ENCODE measurements around the gene GRIP1. TPM values are rescaled to one million over a fixed set of nuclear protein-coding genes. Genes with fewer than 3 reads are reported as not detected.

The GRIP1 gene
- total and polyA plus RNA-seq, 2 donors from 2014 or later: 3.9 to 18.4 TPM

DNA sequence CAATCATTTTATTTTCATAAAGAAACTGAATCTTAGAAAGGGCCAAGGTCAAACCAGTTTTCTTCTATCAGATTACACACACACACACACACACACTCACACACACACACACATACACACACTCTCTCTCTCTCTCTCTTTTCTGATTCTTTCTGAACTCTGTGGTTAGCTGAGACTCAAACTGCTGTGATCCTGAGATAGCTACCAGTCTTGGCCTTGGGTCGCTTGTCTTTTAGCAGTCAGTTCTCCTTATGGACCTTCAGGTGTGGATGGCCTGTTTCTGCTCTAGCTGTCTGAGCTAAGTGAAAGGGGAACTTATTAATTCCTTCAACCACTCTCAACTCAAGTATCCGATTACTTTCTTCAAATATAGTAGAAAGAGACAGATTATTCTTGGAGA, 145.1 kb downstream of the GRIP1 start:
- Histone ChIP-seq H3K27ac (ENCODE audit: low read depth in 2 of 2, low read length in 2 of 2) (no peak overlapping the region), H3K36me3 (ENCODE audit: control insufficient read depth in 2 of 3, insufficient read depth in 3 of 3, low read length in 3 of 3) (no peaks in the 10 kb centered on the region), H3K9me3 (ENCODE audit: control insufficient read depth in 2 of 3, insufficient read depth in 1 of 3, low read length in 3 of 3) (no peaks in the 10 kb centered on the region), H3K9ac (ENCODE audit: low read length in 3 of 3) (no peak overlapping the region), H3K27me3 (ENCODE audit: control insufficient read depth, insufficient read depth, low read length) (no peaks in the 10 kb centered on the region), H3K4me1 (ENCODE audit: control insufficient read depth in 2 of 3, insufficient read depth in 2 of 3, low read depth in 1 of 3, low read length in 3 of 3) (peaks cover 0 to 3% (median 0%) of the 10 kb centered on the region in 3 donors), H3K4me3 (ENCODE audit: low read length in 3 of 3) (no peak overlapping the region)
- intact Hi-C loops (cut with DNase I): no loop called here
- no peak for FAIRE-seq
- TF ChIP-seq, protein P1, sequence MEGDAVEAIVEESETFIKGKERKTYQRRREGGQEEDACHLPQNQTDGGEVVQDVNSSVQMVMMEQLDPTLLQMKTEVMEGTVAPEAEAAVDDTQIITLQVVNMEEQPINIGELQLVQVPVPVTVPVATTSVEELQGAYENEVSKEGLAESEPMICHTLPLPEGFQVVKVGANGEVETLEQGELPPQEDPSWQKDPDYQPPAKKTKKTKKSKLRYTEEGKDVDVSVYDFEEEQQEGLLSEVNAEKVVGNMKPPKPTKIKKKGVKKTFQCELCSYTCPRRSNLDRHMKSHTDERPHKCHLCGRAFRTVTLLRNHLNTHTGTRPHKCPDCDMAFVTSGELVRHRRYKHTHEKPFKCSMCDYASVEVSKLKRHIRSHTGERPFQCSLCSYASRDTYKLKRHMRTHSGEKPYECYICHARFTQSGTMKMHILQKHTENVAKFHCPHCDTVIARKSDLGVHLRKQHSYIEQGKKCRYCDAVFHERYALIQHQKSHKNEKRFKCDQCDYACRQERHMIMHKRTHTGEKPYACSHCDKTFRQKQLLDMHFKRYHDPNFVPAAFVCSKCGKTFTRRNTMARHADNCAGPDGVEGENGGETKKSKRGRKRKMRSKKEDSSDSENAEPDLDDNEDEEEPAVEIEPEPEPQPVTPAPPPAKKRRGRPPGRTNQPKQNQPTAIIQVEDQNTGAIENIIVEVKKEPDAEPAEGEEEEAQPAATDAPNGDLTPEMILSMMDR (IDR thresholded peaks at IDR 0.05; ENCODE audit: borderline replicate concordance, extremely low read depth, insufficient read depth): no peak
- no peak for DNase-seq

DNA sequence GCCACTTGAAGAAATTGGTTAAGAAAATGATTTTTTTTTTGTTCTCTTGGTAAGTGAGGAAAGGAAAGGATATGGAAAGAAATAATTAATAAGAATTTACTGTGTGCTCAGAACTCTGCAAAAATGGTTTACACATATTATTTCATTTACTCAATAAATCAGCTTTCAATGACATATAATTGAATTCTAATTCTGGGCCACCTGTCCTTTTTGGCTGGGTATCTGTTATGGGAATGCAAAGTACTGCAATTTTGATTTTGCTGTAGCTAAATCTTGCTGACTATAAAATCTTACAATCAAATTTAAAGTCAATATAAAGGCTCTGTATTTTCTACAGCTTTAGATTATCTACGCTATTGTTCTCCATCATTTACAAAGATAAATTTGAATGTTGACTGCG, 147.1 kb downstream of the GRIP1 start:
- no peak overlapping the region for H3K4me3 ChIP-seq (ENCODE audit: low read length in 3 of 3)
- H3K27me3 ChIP-seq (ENCODE audit: control insufficient read depth, insufficient read depth, low read length): no peaks in the 10 kb centered on the region
- H3K27ac ChIP-seq (ENCODE audit: low read depth in 2 of 2, low read length in 2 of 2): no peak overlapping the region
- H3K4me1 ChIP-seq (ENCODE audit: control insufficient read depth in 2 of 3, insufficient read depth in 2 of 3, low read depth in 1 of 3, low read length in 3 of 3): peaks cover 0 to 3% (median 0%) of the 10 kb centered on the region in 3 donors
- no peaks in the 10 kb centered on the region for H3K36me3 ChIP-seq (ENCODE audit: control insufficient read depth in 2 of 3, insufficient read depth in 3 of 3, low read length in 3 of 3)
- H3K9ac ChIP-seq (ENCODE audit: low read length in 3 of 3): no peak overlapping the region
- FAIRE-seq (no peak), DNase-seq (no peak)
- H3K9me3 ChIP-seq (ENCODE audit: control insufficient read depth in 2 of 3, insufficient read depth in 1 of 3, low read length in 3 of 3): no peaks in the 10 kb centered on the region
- intact Hi-C loops (cut with DNase I): no loop called here
- TF ChIP-seq, protein P1 (IDR thresholded peaks at IDR 0.05; ENCODE audit: borderline replicate concordance, extremely low read depth, insufficient read depth): no peak

DNA sequence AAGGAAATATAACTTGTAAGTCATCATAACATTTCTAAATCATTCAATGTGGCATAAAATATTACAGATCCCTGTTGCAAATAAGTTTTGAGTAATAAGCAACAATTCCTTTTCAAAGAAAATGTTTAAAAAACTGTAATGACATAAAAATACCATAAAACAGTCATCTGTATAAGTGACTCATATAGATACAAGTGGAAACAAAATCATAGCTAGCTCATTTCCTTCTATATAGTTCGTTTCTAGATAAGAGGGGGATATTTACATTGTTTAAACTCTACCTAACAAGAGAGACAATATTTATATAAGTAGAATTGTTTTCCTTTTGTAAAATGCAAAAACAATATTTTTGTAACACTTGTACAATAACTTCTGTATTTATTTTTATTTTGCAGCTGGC, 148.9 kb downstream of the GRIP1 start:
- no peak overlapping the region for H3K4me3 ChIP-seq (ENCODE audit: low read length in 3 of 3)
- FAIRE-seq: no peak

More for the DNA sequence above, 148.9 kb downstream of the GRIP1 start:
- Histone ChIP-seq H3K27ac (ENCODE audit: low read depth in 2 of 2, low read length in 2 of 2) (no peak overlapping the region), H3K36me3 (ENCODE audit: control insufficient read depth in 2 of 3, insufficient read depth in 3 of 3, low read length in 3 of 3) (no peaks in the 10 kb centered on the region), H3K9ac (ENCODE audit: low read length in 3 of 3) (no peak overlapping the region), H3K4me1 (ENCODE audit: control insufficient read depth in 2 of 3, insufficient read depth in 2 of 3, low read depth in 1 of 3, low read length in 3 of 3) (peaks cover 0 to 3% (median 0%) of the 10 kb centered on the region in 3 donors), H3K27me3 (ENCODE audit: control insufficient read depth, insufficient read depth, low read length) (no peaks in the 10 kb centered on the region), H3K9me3 (ENCODE audit: control insufficient read depth in 2 of 3, insufficient read depth in 1 of 3, low read length in 3 of 3) (no peaks in the 10 kb centered on the region)
- TF ChIP-seq, protein P1 (IDR thresholded peaks at IDR 0.05; ENCODE audit: borderline replicate concordance, extremely low read depth, insufficient read depth): no peak
- intact Hi-C loops (cut with DNase I): no loop called here
- no peak for DNase-seq
